Heart left ventricle (tissue), 16 donors: Measurements from ENCODE around the gene ENKUR. TPM values are rescaled to one million over a fixed set of nuclear protein-coding genes. Genes with fewer than 3 reads are reported as not detected.

Experiments used
- ATAC-seq, 4 donors: fragments of 200-7000 bp; cut with Tn5 transposase; one replicate each; pipeline ENCODE4 v1.9.1; 2020 to 2022; ENCODE audit warnings: moderate library complexity in 4 of 4, mild to moderate bottlenecking in 3 of 4, moderate number of reproducible peaks in 1 of 4
- DNase-seq, 5 donors: peaks; one replicate each; pipeline ENCODE4 v3.0.0-alpha.2; 2020
- H3K27ac ChIP-seq, 12 donors: fragments of 200-600 bp; sonication (generic) in 4 of 12; one replicate each; pipeline versions ENCODE4 v1.5.0 to v1.8.0; 2016 to 2022; ENCODE audit warnings: mild to moderate bottlenecking in 2 of 12
- H3K27me3 ChIP-seq, 9 donors: fragments of 200-600 bp; sonication (generic) in 2 of 9; one replicate each; pipeline versions ENCODE4 v1.5.1 to v1.8.0; 2016 to 2022; ENCODE audit warnings: mild to moderate bottlenecking in 3 of 9
- H3K36me3 ChIP-seq, 9 donors: fragments of 200-600 bp; sonication (generic) in 2 of 9; one replicate each; pipeline versions ENCODE4 v1.5.0 to v1.8.0; 2018 to 2022; ENCODE audit warnings: mild to moderate bottlenecking in 2 of 9
- H3K4me1 ChIP-seq, 12 donors: fragments of 200-600 bp; sonication (generic) in 4 of 12; one replicate each; pipeline versions ENCODE4 v1.5.0 to v1.8.0; 2016 to 2022; ENCODE audit warnings: mild to moderate bottlenecking in 3 of 12
- H3K4me3 ChIP-seq, 12 donors: fragments of 200-600 bp; sonication (generic) in 4 of 12; one replicate each; pipeline versions ENCODE4 v1.5.0 to v1.8.0; 2017 to 2022; ENCODE audit warnings: mild to moderate bottlenecking in 9 of 12, moderate library complexity in 4 of 12
- H3K9me3 ChIP-seq, 12 donors: fragments of 200-600 bp; sonication (generic) in 4 of 12; one replicate each; pipeline versions ENCODE4 v1.5.0 to v1.8.0; 2016 to 2022; ENCODE audit warnings: mild to moderate bottlenecking in 1 of 12
- CTCF ChIP-seq, 12 donors: fragments of 200-600 bp; sonication (generic) in 4 of 12; IDR thresholded peaks; one replicate each; pipeline versions ENCODE4 v1.5.0 to v1.8.0; 2018 to 2022; ENCODE audit warnings: antibody characterized with exemption in 12 of 12, mild to moderate bottlenecking in 5 of 12
- POLR2A ChIP-seq, 2 donors: fragments of 450-650 bp; IDR thresholded peaks; one replicate each; pipeline ENCODE4 v1.6.1; 2017; ENCODE audit warnings: antibody characterized with exemption in 2 of 2, mild to moderate bottlenecking in 2 of 2, moderate library complexity in 2 of 2
- WGBS, 4 donors: extraction: QIAGEN DNeasy Blood & Tissue Kit in 2 of 4; methylation state at CpG; one replicate each; pipeline versions ENCODE4 v1.1.5 to v1.1.7; 2013 to 2018; 5-methylcytosine and 5-hydroxymethylcytosine counted together
- intact Hi-C, 10 donors: fragments of 100-400 bp; cut with DNase I; formaldehyde crosslinking; loops; one replicate each; pipeline versions ENCODE4 v1.11.1 to v1.14.2; 2022
- polyA plus RNA-seq, 2 donors: library from polyadenylated mRNA; stranded (reverse); fragments of 200-250 nt; gene quantifications; one replicate each; pipeline ENCODE4 v1.2.3, GENCODE V29; 2013
- total RNA-seq, 9 donors: library from RNA; depleted of rRNA in 2 of 9; stranded (reverse); fragments of >200 nt in 2 of 9; fragmentation: NEBNext Ultra II Directional in 3 of 9; extraction: Animal tissue kit (Norgen Biotek cat#: 25700) in 3 of 9; gene quantifications; one replicate each; pipeline versions ENCODE4 v1.1.0 to v1.2.4, GENCODE V29; 2016 to 2023
- donor health status: ischemic (EF 13 %, LVEDD 7.1; RV severe dilation, severe dysfunction).
- donor health status: healthy with polysubstance abuse.
- donor health status: DM: no; HTN: yes; CAD: no.
- donor health status: DM: no; HTN: no; CAD: no.
- donor health status: ischemic (EF 25% LVEDD 6.9; RV normal size, moderate dysfunction).
- donor health status: ischemic (EF 25% LVEDD 5.7; RV mildly dilated, moderate dysfunction).
- donor health status: healthy.
- donor health status: DM: yes; HTN: yes; CAD: no.
- donor health status: ischemic (EF 35%, LVEDD 5.7; RV mildly dilated, moderate dysfunction).
- donor health status: nonischemic (EF 11% LVEDD 7.7; RV severe dilation, severe dysfunction).
- donor health status: DM: yes; HTN: yes; CAD: no.
- donor health status: PGD.
- donor health status: ischemic (EF 29% LVEDD 5.4; RV normal size, mild dysfunction).
- donor health status: nonischemic (EF 23%, LVEDD 6.1; RV moderate dilation, normal function).

The ENKUR gene
- total and polyA plus RNA-seq, 11 donors: 0.12 to 0.20 (median 0.19) TPM; not detected in 7

GRCh38 chr10:24935504-24936292, 80.3 kb downstream of the ENKUR start:
- no peaks in the 10 kb centered on the region for H3K27me3 ChIP-seq
- peaks cover 0 to 5% (median 0%) of the 10 kb centered on the region in 9 donors for H3K36me3 ChIP-seq
- 86 to 89% (median 87%) methylated on average over 8 of the region's 8 CpGs for WGBS, 4 donors
- H3K4me3 ChIP-seq: no peak overlapping the region
- TF ChIP-seq CTCF (IDR thresholded peaks at IDR 0.05) (no peak), POLR2A (IDR thresholded peaks at IDR 0.05) (no peak)
- DNase-seq (no peak), ATAC-seq (no peak)
- no peaks in the 10 kb centered on the region for H3K4me1 ChIP-seq
- no peak overlapping the region for H3K27ac ChIP-seq
- intact Hi-C loops: no loop called here
- peaks cover 0 to 14% (median 0%) of the 10 kb centered on the region in 12 donors for H3K9me3 ChIP-seq

Other genes with a start within 250 kb of the ENKUR start
- 10 to 100 TPM in 1 of 9 donors, 1 to 10 TPM in 8; 1.9 to 13.1 (median 4.6) TPM for gene PRTFDC1, start 63.6 kb downstream of the ENKUR start, total RNA-seq
- gene PRTFDC1, start 63.6 kb downstream of the ENKUR start, polyA plus RNA-seq: 1 to 10 TPM; 3.3 to 5.2 TPM
- gene THNSL1, start 454 bp upstream of the ENKUR start, total RNA-seq: 1 to 10 TPM; 1.9 to 6.9 (median 4.1) TPM
- gene THNSL1, start 454 bp upstream of the ENKUR start, polyA plus RNA-seq: 1 to 10 TPM; 2.2 to 2.7 TPM
- under 1 TPM in 2 of 9 donors, not detected in 7; 0.05 TPM for gene GPR158, start 158.8 kb upstream of the ENKUR start, total RNA-seq
- gene GPR158, start 158.8 kb upstream of the ENKUR start, polyA plus RNA-seq: not detected